AG08395 (cell line): ENCODE measurements around the gene AIF1.
A peak's percentile ranks its signal among the peaks of the same experiment; 100 is the strongest.

Experiments
- DNase-seq: peaks from one replicate; pipeline ENCODE4 v3.0.0; 2012; ENCODE audit warnings: mixed read lengths, low spot score

AIF1 gene

DNA sequence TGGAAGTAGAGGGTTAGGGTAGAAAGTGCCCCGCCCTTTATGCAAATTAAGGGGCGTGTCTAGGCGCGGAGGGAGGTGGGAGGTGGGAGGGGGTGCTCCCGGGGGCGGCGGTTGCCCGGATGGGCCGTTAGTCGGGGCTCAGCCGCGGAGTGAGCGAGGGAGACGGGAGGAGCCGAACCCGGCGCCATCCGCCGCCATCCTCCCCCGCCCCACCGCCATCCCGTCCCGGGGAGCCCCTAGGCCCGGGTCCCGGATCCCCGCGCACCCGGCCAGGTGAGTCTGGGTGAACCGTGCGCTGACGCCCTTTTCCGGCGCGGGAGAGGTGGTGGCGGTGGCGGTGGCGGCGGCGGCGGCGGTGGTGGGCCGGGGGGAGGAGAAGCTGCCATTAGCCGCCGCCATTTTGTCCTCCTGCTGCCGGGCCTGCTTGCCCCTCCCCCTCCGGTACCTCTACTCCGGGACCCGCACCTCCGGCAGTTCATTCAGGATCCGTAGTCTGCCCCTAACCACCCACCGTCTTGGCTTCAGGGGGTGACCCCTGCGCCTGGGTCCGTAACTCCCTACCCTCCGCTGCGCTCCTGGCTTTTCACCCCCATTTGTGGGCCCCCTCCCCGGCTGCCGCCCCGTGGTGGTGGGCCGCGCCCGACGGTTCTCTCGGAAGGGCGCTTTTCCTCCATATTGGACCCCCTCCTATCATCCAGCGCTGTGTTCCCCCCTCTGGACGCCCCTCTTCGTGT is 5.7 kb downstream of the AIF1 start, which contains the start of gene PRRC2A:
TSS of gene PRRC2A (plus strand) at position 130 of the 734 bp plus-strand sequence. CDS start 2,075 bp downstream, outside the sequence.
- peak; percentile 70 for DNase-seq

DNA sequence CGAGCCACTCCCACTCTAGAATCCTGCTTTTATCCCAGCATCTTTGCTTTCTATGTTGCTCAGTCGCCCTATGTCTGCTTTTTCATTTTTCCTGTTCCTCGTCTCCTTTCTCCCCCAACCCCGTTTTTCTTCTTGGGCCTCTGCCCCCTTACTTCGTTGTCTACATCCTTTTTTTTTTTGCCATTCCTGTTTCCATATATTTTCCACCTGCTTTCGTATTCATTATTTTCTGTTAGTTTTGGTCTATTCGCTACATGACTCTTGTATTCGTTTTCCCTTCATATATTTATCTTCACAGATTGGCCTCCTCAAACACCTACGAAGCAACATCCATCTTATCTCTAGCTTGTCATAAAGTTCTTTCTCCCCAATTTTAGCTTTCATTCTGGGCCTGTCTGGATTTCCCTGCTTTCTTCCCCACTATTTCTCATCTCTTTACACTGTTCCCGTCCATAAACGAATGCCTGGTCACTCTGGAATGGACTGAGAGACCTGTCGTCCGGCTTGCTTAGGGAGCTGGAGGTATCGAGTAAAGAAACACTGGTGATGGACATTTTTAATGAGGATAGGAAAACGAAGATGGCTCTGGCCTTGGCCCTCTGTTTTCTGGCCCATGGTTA is 6.4 kb downstream of the AIF1 start:
- no peak for DNase-seq

DNA sequence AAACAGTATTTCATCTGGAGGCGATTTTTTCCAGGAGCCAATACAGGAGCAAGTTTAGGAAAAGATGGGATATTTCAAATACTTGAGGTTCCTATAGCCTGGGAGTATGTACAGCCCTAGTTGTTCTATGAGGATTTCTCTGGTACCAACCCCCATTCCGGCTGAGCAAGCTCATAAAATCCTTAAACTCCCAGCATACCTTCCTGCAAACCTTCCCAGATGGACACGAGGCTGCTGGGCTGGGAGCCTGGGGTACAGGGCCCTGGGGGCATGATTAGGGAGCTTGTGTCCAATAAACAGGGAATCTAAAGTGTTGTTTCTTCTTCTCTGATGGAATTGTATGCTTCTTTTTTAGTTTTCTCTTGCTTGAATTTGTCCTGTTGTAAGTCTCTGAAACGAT is 7.0 kb downstream of the AIF1 start:
- peak; percentile 18 for DNase-seq

DNA sequence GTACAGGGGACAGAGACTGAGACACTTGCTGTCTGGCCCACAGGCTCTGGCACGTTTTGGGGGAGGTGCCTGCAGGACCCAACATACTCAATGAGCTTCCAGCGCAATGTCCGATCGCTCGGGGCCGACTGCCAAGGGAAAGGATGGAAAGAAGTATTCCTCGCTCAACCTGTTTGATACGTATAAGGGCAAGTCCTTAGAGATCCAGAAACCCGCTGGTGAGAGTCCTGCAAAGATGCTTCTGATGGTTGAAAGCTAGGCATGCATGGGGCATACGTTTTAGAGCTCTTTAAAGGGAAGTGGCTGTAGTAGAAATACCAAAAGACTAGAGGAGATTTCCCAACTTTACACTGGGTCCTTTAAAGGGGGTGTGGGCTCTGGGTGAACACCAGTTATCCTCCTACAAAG is 7.7 kb downstream of the AIF1 start:
- DNase-seq = no peak

DNA sequence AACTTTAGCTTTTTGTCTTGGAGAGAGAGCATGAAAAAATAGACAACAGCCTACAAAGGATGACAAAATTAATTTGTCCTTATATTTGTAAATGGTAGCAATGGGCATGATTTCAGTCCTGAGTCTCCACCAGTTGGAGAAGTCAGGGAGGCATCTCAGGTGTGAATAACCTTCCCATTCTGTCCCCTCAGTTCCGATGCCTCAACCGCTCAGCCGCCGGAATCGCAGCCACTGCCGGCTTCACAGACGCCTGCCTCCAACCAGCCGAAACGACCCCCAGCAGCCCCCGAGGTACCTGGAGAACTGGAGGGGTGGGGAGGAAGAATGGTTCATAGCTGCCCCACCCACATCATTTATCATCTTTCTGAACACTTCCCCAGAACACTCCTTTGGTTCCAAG is 9.0 kb downstream of the AIF1 start:
- no peak for DNase-seq

DNA sequence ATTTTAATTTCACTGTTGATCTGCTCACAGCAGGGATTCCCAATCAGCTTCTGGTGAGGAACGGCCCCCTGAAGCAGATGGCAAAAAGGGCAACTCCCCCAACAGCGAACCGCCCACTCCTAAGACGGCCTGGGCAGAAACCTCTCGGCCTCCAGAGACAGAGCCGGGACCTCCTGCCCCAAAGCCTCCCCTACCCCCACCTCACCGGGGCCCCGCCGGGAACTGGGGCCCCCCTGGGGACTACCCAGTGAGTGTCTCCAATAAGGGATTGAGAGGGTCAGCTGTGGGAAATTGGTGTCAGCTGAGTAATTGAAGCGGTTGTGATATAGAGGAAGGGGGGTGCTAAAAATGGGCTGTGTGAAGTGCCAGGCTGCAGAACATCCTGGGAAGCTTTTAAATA is 11.9 kb downstream of the AIF1 start:
- no peak for DNase-seq

- DNase-seq = no peak
These were observed 12.8 kb downstream of the AIF1 start for GRCh38 chr6:31627690-31628287.

DNA sequence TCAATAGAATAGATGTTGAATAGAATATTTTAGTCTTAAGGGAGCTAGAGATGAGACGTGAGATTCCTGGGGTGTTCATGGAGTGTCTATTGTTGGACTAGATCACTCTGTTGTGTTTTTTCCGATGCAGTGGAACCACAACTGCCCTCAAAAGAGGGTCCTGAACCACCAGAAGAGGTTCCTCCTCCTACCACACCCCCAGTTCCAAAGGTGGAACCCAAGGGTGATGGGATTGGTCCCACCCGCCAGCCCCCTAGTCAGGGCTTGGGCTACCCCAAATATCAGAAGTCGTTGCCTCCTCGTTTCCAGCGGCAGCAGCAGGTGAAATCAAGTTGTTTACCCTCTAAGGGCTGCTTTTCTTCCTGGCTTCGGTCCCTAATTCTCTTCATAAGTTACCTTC is 14.0 kb downstream of the AIF1 start:
- DNase-seq = no peak

DNA sequence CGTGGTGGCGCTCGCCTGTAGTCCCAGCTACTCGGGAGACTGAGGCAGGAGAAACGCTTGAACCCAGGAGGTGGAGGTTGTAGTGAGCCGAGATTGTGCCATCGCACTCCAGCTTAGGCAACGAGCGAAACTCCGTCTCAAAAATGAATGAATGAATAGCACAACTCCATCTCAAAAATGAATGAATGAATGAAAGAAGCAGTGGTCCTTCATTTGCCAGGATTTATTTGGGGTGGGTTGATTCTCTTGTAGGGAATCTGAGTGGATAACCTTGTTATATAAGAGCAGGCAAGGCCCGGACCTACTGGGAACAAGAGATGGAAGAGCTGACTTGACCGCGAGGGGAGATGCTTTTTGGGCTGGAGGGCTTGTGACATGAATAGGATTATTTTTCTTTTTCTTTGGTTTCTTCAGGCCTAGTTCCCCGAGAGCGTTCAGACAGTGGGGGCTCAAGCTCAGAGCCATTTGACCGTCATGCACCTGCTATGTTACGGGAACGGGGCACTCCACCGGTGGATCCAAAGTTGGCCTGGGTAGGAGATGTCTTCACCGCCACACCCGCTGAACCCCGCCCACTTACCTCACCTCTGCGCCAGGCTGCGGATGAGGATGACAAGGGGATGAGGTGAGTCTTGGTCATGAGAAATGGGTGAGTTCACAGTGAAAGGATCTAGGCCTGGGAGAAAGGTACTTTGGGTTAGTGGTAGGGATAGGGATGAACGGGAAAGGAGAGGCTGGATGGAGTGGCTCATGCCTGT is 15.3 kb downstream of the AIF1 start:
- no peak for DNase-seq

DNA sequence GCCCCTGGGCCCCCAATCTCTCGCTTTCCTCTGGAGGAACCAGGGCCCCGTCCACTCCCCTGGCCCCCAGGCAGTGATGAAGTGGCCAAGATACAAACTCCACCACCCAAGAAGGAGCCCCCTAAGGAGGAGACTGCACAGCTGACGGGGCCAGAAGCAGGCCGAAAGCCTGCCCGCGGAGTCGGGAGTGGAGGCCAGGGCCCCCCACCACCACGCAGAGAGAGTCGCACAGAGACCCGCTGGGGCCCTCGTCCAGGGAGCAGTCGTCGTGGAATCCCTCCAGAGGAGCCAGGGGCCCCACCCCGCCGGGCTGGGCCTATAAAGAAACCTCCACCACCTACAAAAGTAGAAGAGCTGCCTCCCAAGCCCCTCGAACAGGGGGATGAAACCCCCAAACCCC is 16.2 kb downstream of the AIF1 start:
- DNase-seq = no peak

DNA sequence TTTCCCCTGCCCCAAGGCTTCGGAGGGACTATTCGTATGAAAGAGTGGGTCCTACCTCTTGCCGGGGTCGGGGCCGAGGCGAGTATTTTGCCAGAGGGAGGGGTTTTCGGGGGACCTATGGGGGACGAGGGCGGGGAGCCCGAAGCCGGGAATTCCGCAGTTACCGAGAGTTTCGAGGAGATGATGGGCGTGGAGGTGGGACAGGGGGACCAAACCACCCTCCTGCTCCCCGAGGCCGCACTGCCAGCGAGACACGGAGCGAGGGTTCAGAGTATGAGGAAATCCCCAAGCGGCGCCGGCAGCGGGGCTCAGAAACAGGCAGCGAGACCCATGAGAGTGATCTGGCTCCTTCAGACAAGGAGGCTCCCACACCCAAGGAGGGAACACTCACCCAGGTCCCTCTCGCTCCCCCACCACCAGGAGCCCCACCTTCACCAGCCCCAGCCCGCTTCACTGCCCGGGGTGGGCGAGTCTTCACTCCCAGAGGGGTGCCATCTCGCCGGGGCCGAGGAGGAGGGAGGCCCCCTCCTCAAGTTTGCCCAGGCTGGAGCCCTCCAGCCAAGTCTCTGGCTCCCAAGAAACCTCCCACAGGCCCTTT is 16.7 kb downstream of the AIF1 start:
- no peak for DNase-seq

- no peak for DNase-seq
These were observed 17.4 kb downstream of the AIF1 start for GRCh38 chr6:31632279-31632946.

GRCh38 chr6:31633447-31633846 is 18.4 kb downstream of the AIF1 start:
- DNase-seq = no peak

GRCh38 chr6:31634131-31634530 is 19.1 kb downstream of the AIF1 start:
- DNase-seq = no peak

- no peak for DNase-seq
These were observed 20.0 kb downstream of the AIF1 start for GRCh38 chr6:31634969-31635575.

DNA sequence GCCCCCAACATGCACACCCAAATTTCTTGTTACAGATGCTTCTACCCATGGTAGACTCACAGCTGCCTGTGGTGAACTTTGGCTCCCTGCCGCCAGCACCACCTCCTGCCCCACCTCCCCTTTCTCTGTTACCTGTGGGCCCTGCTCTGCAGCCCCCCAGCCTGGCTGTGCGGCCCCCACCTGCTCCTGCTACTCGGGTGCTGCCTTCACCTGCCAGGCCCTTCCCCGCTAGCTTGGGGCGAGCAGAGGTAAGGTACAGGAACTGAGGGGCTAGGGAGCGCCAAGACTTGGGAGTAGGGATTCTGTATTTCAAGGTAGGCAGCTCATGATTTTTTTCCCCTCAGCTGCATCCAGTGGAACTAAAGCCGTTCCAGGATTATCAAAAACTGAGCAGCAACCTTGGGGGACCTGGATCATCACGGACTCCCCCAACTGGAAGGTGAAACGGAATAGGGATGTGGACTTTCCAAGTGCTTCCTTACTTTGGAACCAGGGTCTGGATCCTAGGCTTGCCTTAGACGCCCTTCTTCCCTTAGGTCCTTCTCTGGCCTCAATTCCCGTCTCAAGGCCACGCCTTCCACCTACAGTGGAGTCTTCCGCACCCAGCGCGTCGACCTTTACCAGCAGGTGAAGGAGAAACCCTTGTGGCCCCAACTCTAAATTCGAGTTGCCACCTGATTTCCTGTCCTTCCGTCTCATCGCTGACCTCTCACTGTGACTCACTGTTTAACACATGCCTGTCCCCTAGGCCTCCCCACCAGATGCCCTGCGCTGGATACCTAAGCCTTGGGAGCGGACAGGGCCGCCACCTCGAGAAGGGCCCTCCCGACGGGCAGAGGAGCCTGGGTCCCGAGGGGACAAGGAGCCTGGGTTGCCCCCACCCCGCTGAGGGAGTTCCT is 21.9 kb downstream of the AIF1 start:
- no peak for DNase-seq

DNA sequence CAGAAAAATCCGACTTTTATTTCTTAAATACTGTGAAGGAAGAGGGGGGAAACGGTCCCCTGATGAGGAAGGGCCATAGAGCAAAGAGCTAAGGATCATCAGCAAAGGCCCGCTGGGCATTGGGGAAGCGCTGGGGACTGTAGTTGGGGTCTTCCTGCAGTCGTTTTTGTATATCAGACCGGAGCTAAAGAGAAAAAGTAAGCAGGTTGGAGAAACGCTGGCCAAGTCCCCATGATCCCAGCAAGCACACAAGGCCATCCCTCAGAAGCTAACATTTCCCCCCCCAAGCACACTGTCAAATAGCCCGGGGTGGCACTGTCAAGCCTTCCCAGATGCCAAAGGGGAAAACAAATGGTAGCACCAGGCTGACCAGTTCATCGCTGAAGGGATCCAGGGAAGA is 24.0 kb downstream of the AIF1 start:
- DNase-seq = no peak

- DNase-seq = peak; percentile 85
These were observed 24.4 kb downstream of the AIF1 start for GRCh38 chr6:31639449-31639861.

GRCh38 chr6:31640612-31641011 is 25.6 kb downstream of the AIF1 start:
- DNase-seq = no peak

- no peak for DNase-seq
These were observed 26.3 kb downstream of the AIF1 start for GRCh38 chr6:31641370-31641769.
